K562 treated with DMSO at 1 percent for 4 hours (cell line): ENCODE results near the gene OR4F15. TPM values are rescaled to one million over a fixed set of nuclear protein-coding genes. Genes with fewer than 3 reads are reported as not detected.

Experiments
- total RNA-seq: library from RNA; unstranded; fragments of 300-600 nt; gene quantifications from 2 replicates; pipeline ENCODE4 v1.2.3, GENCODE V29; 2022; ENCODE audit not compliant: insufficient read depth

Gene OR4F15
- not detected in 2 replicates for total RNA-seq

GRCh38 chr15:101811902-101812301 is at the start of gene OR4F15:
OR4F15 (plus strand) TSS chr15:101812202; CDS start chr15:101818187, 5,985 bp downstream.

GRCh38 chr15:101803209-101803608 is 8.8 kb upstream of the OR4F15 start, which contains the start of gene OR4F6:
OR4F6 (plus strand) TSS chr15:101803509; CDS start chr15:101805720, 2,211 bp downstream.

Other genes with a start within 250 kb of the OR4F15 start
- 30.5 and 31.3 TPM in 2 replicates for gene TM2D3, start 159.8 kb upstream of the OR4F15 start, total RNA-seq
- gene TARS3, start 87.7 kb upstream of the OR4F15 start, total RNA-seq, result 5.6 and 7.2 TPM in 2 replicates
- not detected in 2 replicates for gene OR4F6, start 8.7 kb upstream of the OR4F15 start, total RNA-seq